Activated naive CD4-positive, alpha-beta T cell treated with anti-CD3 and anti-CD28 coated beads, Interleukin-2, amount 10 ng/mL, durations not matched to agents 7 days and 5 days (primary cell): Measurements from ENCODE around the gene ZNF587B.
A peak's percentile ranks its signal among the peaks of the same experiment; 100 is the strongest.
"Not testable (repeated sequence)": the region's sequence is repeated elsewhere in the genome, so short reads cannot be mapped to it uniquely, and the experiment has no call there.

ENCODE experiments used
- CTCF ChIA-PET: fragments of 350-600 bp; sonication (Branson Sonifier 250); formaldehyde crosslinking; loops from one replicate; lab custom pipeline; 2021; ENCODE audit warnings: antibody characterized with exemption; lab: Charles Lee
- DNase-seq: peaks from one replicate; pipeline ENCODE4 v3.0.0-alpha.2; 2020
- H3K27ac Mint-ChIP-seq: one replicate; pipeline ENCODE4 v1.8.0; 2021; ENCODE audit warnings: mild to moderate bottlenecking, moderate library complexity, mixed read lengths
- H3K27me3 Mint-ChIP-seq: one replicate; pipeline ENCODE4 v1.8.0; 2021; ENCODE audit warnings: mild to moderate bottlenecking, mixed read lengths
- H3K36me3 Mint-ChIP-seq: one replicate; pipeline ENCODE4 v1.8.0; 2021; ENCODE audit warnings: mixed read lengths
- H3K4me1 Mint-ChIP-seq: one replicate; pipeline ENCODE4 v1.8.0; 2021; ENCODE audit warnings: mixed read lengths
- H3K4me3 Mint-ChIP-seq: one replicate; pipeline ENCODE4 v1.8.0; 2021; ENCODE audit warnings: mild to moderate bottlenecking, moderate library complexity, mixed read lengths
- H3K9me3 Mint-ChIP-seq: one replicate; pipeline ENCODE4 v1.8.0; 2021; ENCODE audit warnings: mixed read lengths

Gene ZNF587B

GRCh38 chr19:57869655-57870054 lies 39.6 kb downstream of the ZNF587B start:
- CTCF ChIA-PET, DNase-seq, H3K27ac Mint-ChIP-seq, H3K4me3 Mint-ChIP-seq, H3K27me3 Mint-ChIP-seq, H3K4me1 Mint-ChIP-seq: not testable (repeated sequence)
- Mint-ChIP-seq H3K36me3 (peaks cover 70% of the 10 kb centered on the region), H3K9me3 (peaks cover 67% of the 10 kb centered on the region)

GRCh38 chr19:57870225-57870624 lies 40.1 kb downstream of the ZNF587B start:
- peaks cover 67% of the 10 kb centered on the region for H3K9me3 Mint-ChIP-seq
- no peak overlapping the region for H3K27ac Mint-ChIP-seq
- no peaks in the 10 kb centered on the region for H3K27me3 Mint-ChIP-seq
- CTCF ChIA-PET = no interaction called here
- no peak for DNase-seq
- peaks cover 68% of the 10 kb centered on the region for H3K36me3 Mint-ChIP-seq
- H3K4me1 Mint-ChIP-seq = no peaks in the 10 kb centered on the region
- no peak overlapping the region for H3K4me3 Mint-ChIP-seq

GRCh38 chr19:57872450-57872849 lies 42.4 kb downstream of the ZNF587B start:
- Mint-ChIP-seq H3K36me3 (peaks cover 66% of the 10 kb centered on the region), H3K27ac (no peak overlapping the region), H3K4me3 (no peak overlapping the region), H3K9me3 (peaks cover 68% of the 10 kb centered on the region), H3K27me3 (no peaks in the 10 kb centered on the region), H3K4me1 (no peaks in the 10 kb centered on the region)
- no peak for DNase-seq
- CTCF ChIA-PET = no interaction called here

- H3K4me3 Mint-ChIP-seq, DNase-seq, H3K27me3 Mint-ChIP-seq, CTCF ChIA-PET, H3K4me1 Mint-ChIP-seq, H3K27ac Mint-ChIP-seq: not testable (repeated sequence)
- Mint-ChIP-seq H3K36me3 (peaks cover 63% of the 10 kb centered on the region), H3K9me3 (peaks cover 68% of the 10 kb centered on the region)
These were observed 44.0 kb downstream of the ZNF587B start for GRCh38 chr19:57873883-57874799.

- CTCF ChIA-PET = interaction anchor here (0.6 kb wide), 1 partner anchor 1632 kb away, joined by 3 read pairs; no protein-coding TSS in a partner anchor
- peaks cover 24% of the 10 kb centered on the region for H3K4me1 Mint-ChIP-seq
- peaks cover 53% of the 10 kb centered on the region for H3K9me3 Mint-ChIP-seq
- H3K27me3 Mint-ChIP-seq = no peaks in the 10 kb centered on the region
- peaks cover 65% of the 10 kb centered on the region for H3K36me3 Mint-ChIP-seq
- no peak overlapping the region for H3K4me3 Mint-ChIP-seq
- DNase-seq = no peak
- H3K27ac Mint-ChIP-seq = no peak overlapping the region
These were observed 55.9 kb downstream of the ZNF587B start for GRCh38 chr19:57886046-57886445.

GRCh38 chr19:57887195-57887941 lies 57.3 kb downstream of the ZNF587B start:
- Mint-ChIP-seq H3K36me3 (peaks cover 67% of the 10 kb centered on the region), H3K4me3 (peak overlapping the region; percentile 90), H3K27ac (peak overlapping the region; percentile 67), H3K9me3 (peaks cover 57% of the 10 kb centered on the region), H3K4me1 (peaks cover 24% of the 10 kb centered on the region), H3K27me3 (no peaks in the 10 kb centered on the region)
- no peak for DNase-seq
- CTCF ChIA-PET = no interaction called here

- Mint-ChIP-seq H3K36me3 (peaks cover 60% of the 10 kb centered on the region), H3K27ac (peak overlapping the region; percentile 88), H3K4me1 (peaks cover 24% of the 10 kb centered on the region), H3K9me3 (peaks cover 57% of the 10 kb centered on the region), H3K4me3 (peak overlapping the region; percentile 90), H3K27me3 (no peaks in the 10 kb centered on the region)
- DNase-seq = no peak
- CTCF ChIA-PET = no interaction called here
These were observed 58.0 kb downstream of the ZNF587B start for GRCh38 chr19:57888107-57888559.

- peak within 1 kb of the TSS; percentile 90 for H3K4me3 Mint-ChIP-seq
- peak; percentile 91 for DNase-seq
- H3K36me3 Mint-ChIP-seq = peaks cover 54% of the 10 kb centered on the region
- H3K27ac Mint-ChIP-seq = peak within 1 kb of the TSS; percentile 88
- H3K9me3 Mint-ChIP-seq = peaks cover 57% of the 10 kb centered on the region
- peaks cover 24% of the 10 kb centered on the region for H3K4me1 Mint-ChIP-seq
- CTCF ChIA-PET = no interaction called here
- H3K27me3 Mint-ChIP-seq = no peaks in the 10 kb centered on the region
These were observed 58.6 kb downstream of the ZNF587B start, which contains the start of gene ZNF814 for GRCh38 chr19:57888560-57889231. TSS of gene ZNF814 (minus strand) at chr19:57889037. CDS start at chr19:57888802, 235 bp downstream.

GRCh38 chr19:57890706-57891105 lies 60.6 kb downstream of the ZNF587B start:
- peaks cover 35% of the 10 kb centered on the region for H3K36me3 Mint-ChIP-seq
- CTCF ChIA-PET = interaction anchor here (0.7 kb wide), 1 partner anchor 121 kb away, joined by 3 read pairs; the partner anchor contains the start of gene ZNF586
- H3K4me1 Mint-ChIP-seq = peaks cover 24% of the 10 kb centered on the region
- DNase-seq, H3K27me3 Mint-ChIP-seq, H3K4me3 Mint-ChIP-seq, H3K27ac Mint-ChIP-seq: not testable (repeated sequence)
- H3K9me3 Mint-ChIP-seq = peaks cover 47% of the 10 kb centered on the region
